ENCODE results near the gene EID2B. TPM values are rescaled to one million over a fixed set of nuclear protein-coding genes. Genes with fewer than 3 reads are reported as not detected.

EID2B gene
- total and polyA plus RNA-seq, 2 of the 13 experiments (the other 11 are each of a cell fraction or from before 2014, with no cell fraction given), result 2.5 to 3.7 TPM

GRCh38 chr19:39532233-39533002 lies at the start of gene EID2B (continued):
- TF ChIP-seq ZNF574 (CRISPR knock-in tag; IDR thresholded peaks at IDR 0.05), result peak; percentile 55
- TF ChIP-seq ZFP62 (CRISPR knock-in tag; IDR thresholded peaks at IDR 0.05), result no peak
- TF ChIP-seq HNF1B (CRISPR knock-in tag; IDR thresholded peaks at IDR 0.05), result no peak
- no peak for TF ChIP-seq PBX3 (CRISPR knock-in tag; IDR thresholded peaks at IDR 0.05; ENCODE audit: borderline replicate concordance)
- no peak for TF ChIP-seq ZNF354B (CRISPR knock-in tag; IDR thresholded peaks at IDR 0.05)
- TF ChIP-seq SCMH1 (CRISPR knock-in tag; IDR thresholded peaks at IDR 0.05; ENCODE audit: borderline replicate concordance), result no peak
- no peak for TF ChIP-seq SIX4 (CRISPR knock-in tag; IDR thresholded peaks at IDR 0.05)
- TF ChIP-seq ATF1 (CRISPR knock-in tag; IDR thresholded peaks at IDR 0.05), result no peak
- no peak for TF ChIP-seq SRSF1 (optimal IDR thresholded peaks at IDR 0.05; ENCODE audit: low read depth, low read length)
- 0 out of 2 replicates have a peak, but pooled peaks have one; percentile 82 for TF ChIP-seq ZBTB3 (CRISPR knock-in tag; IDR thresholded peaks at IDR 0.05; ENCODE audit: borderline replicate concordance, low read depth)
- no peak for TF ChIP-seq GPBP1L1 (CRISPR knock-in tag; IDR thresholded peaks at IDR 0.05)
- TF ChIP-seq KDM2A (CRISPR knock-in tag; IDR thresholded peaks at IDR 0.05; ENCODE audit: borderline replicate concordance, low read depth), result peak; percentile 55; the same call in 1 of the 2 replicates
- no peak for TF ChIP-seq NCOA5 (CRISPR knock-in tag; IDR thresholded peaks at IDR 0.05)
- peak; percentile 92 to 96 for TF ChIP-seq HMGXB4 (CRISPR knock-in tag; IDR thresholded peaks at IDR 0.05; ENCODE audit: borderline replicate concordance in 1 of 2, low read depth in 1 of 2)
- TF ChIP-seq ZNF205 (CRISPR knock-in tag; IDR thresholded peaks at IDR 0.05), result peak; percentile 99
- TF ChIP-seq ONECUT2 (CRISPR knock-in tag; IDR thresholded peaks at IDR 0.05), result no peak
- 0 out of 2 replicates have a peak, but pooled peaks have one; percentile 69 for TF ChIP-seq RFXANK (CRISPR knock-in tag; IDR thresholded peaks at IDR 0.05)
- TF ChIP-seq ZMAT3 (CRISPR knock-in tag; conservative IDR thresholded peaks at IDR 0.05), result 0 out of 2 replicates have a peak, but pooled peaks have one; percentile 43
- 0 out of 2 replicates have a peak, but pooled peaks have one; percentile 53 for TF ChIP-seq ARNT2 (CRISPR knock-in tag; IDR thresholded peaks at IDR 0.05; ENCODE audit: low read depth)
- peak; percentile 63 for TF ChIP-seq BHLHE40 (IDR thresholded peaks at IDR 0.05; ENCODE audit: low read length)

Data from HepG2 (cell line).